ENCODE data around the gene DISC1.

Gene DISC1

DNA sequence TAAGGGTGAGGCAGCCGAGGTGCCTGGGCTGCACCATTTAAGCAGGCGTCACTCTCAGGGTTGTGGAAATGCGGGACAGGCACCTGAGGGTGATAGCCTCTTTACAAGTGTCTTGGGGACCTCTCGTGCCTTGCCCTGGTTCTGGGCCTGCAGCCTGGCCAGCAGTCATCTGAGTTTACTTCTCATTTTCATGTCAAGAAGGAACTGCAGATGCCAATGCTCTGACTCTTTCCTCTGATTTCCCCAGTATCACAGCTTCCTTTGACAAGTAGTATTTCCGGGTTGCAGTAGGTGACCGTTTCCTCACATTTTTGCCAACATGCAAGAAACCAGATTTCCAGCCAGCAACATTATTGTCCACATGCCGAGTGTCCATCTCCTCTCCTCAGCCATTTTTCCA lies 286.9 kb downstream of the DISC1 start:
- Histone ChIP-seq H3K9me3 (ENCODE audit: control insufficient read depth in 1 of 2, low read length in 2 of 2) (no peaks in the 10 kb centered on the region), H3K4me1 (ENCODE audit: control insufficient read depth in 1 of 2, insufficient read depth in 2 of 2, low read length in 2 of 2) (peaks cover 3 to 7% of the 10 kb centered on the region in 2 donors), H3K36me3 (ENCODE audit: control insufficient read depth in 1 of 2, insufficient read depth in 2 of 2, low read length in 2 of 2) (no peaks in the 10 kb centered on the region), H3K9ac (ENCODE audit: low read depth in 1 of 2, low read length in 2 of 2) (no peak overlapping the region), H3K27ac (ENCODE audit: low read depth, low read length) (no peak overlapping the region), H3K4me3 (ENCODE audit: low read depth in 1 of 2, low read length in 2 of 2) (no peak overlapping the region), H3K27me3 (ENCODE audit: control insufficient read depth in 1 of 2, insufficient read depth in 2 of 2, low read length in 2 of 2) (no peaks in the 10 kb centered on the region)

GRCh38 chr1:231918239-231919015 lies 291.8 kb downstream of the DISC1 start:
- H3K9me3 ChIP-seq (ENCODE audit: control insufficient read depth in 1 of 2, low read length in 2 of 2), result no peaks in the 10 kb centered on the region
- no peak overlapping the region for H3K4me3 ChIP-seq (ENCODE audit: low read depth in 1 of 2, low read length in 2 of 2)
- peaks cover 7 to 10% of the 10 kb centered on the region in 2 donors for H3K4me1 ChIP-seq (ENCODE audit: control insufficient read depth in 1 of 2, insufficient read depth in 2 of 2, low read length in 2 of 2)

GRCh38 chr1:231919239-231919885 lies 292.8 kb downstream of the DISC1 start:
- Histone ChIP-seq H3K27ac (ENCODE audit: low read depth, low read length) (no peak overlapping the region), H3K27me3 (ENCODE audit: control insufficient read depth in 1 of 2, insufficient read depth in 2 of 2, low read length in 2 of 2) (no peaks in the 10 kb centered on the region), H3K9ac (ENCODE audit: low read depth in 1 of 2, low read length in 2 of 2) (peak overlapping the region in 1 of 2 donors; percentile 32), H3K36me3 (ENCODE audit: control insufficient read depth in 1 of 2, insufficient read depth in 2 of 2, low read length in 2 of 2) (no peaks in the 10 kb centered on the region), H3K4me1 (ENCODE audit: control insufficient read depth in 1 of 2, insufficient read depth in 2 of 2, low read length in 2 of 2) (peaks cover 7 to 10% of the 10 kb centered on the region in 2 donors), H3K4me3 (ENCODE audit: low read depth in 1 of 2, low read length in 2 of 2) (no peak overlapping the region), H3K9me3 (ENCODE audit: control insufficient read depth in 1 of 2, low read length in 2 of 2) (no peaks in the 10 kb centered on the region)

More at GRCh38 chr1:231918239-231919015, 291.8 kb downstream of the DISC1 start:
- H3K27ac ChIP-seq (ENCODE audit: low read depth, low read length), result no peak overlapping the region
- H3K27me3 ChIP-seq (ENCODE audit: control insufficient read depth in 1 of 2, insufficient read depth in 2 of 2, low read length in 2 of 2), result no peaks in the 10 kb centered on the region
- no peak overlapping the region for H3K9ac ChIP-seq (ENCODE audit: low read depth in 1 of 2, low read length in 2 of 2)
- no peaks in the 10 kb centered on the region for H3K36me3 ChIP-seq (ENCODE audit: control insufficient read depth in 1 of 2, insufficient read depth in 2 of 2, low read length in 2 of 2)

- Histone ChIP-seq H3K9me3 (ENCODE audit: control insufficient read depth in 1 of 2, low read length in 2 of 2) (no peaks in the 10 kb centered on the region), H3K9ac (ENCODE audit: low read depth in 1 of 2, low read length in 2 of 2) (peak overlapping the region in 1 of 2 donors; percentile 32), H3K27me3 (ENCODE audit: control insufficient read depth in 1 of 2, insufficient read depth in 2 of 2, low read length in 2 of 2) (no peaks in the 10 kb centered on the region), H3K4me1 (ENCODE audit: control insufficient read depth in 1 of 2, insufficient read depth in 2 of 2, low read length in 2 of 2) (peaks cover 7 to 10% of the 10 kb centered on the region in 2 donors), H3K4me3 (ENCODE audit: low read depth in 1 of 2, low read length in 2 of 2) (no peak overlapping the region), H3K36me3 (ENCODE audit: control insufficient read depth in 1 of 2, insufficient read depth in 2 of 2, low read length in 2 of 2) (no peaks in the 10 kb centered on the region), H3K27ac (ENCODE audit: low read depth, low read length) (no peak overlapping the region)
These were observed 293.3 kb downstream of the DISC1 start for GRCh38 chr1:231919886-231920285.

DNA sequence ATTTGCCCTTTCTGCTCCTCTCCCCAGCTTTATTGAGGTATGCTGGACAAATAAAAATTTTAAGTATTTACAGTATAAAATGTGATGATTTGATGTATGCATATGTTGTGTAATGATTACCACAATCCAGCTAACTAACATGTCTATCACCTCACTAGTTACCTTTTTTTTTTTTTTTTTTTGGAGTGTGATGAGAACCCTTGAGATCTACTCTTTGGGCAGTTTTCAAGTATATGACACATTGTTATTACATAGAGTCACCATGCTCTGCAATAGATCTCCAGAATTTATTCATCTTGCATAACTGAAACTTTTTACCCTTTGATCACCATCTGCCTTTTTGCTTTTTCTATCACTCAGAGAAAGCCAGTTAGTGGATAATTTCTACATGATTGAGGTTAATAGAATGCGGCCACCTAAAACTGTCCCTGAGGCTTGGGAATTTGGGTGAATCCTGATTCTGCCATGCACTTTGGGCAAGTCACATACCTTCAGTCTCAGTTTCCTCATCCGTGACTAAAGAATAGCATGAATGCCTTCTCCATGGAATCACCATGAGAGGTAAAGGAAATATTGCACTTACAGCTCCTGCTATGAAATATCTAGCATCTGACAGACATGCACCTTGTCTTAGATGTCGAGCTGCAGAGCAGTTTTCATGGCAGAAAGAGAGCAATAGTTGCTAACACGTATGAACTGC lies 295.2 kb downstream of the DISC1 start:
- Histone ChIP-seq H3K4me1 (ENCODE audit: control insufficient read depth in 1 of 2, insufficient read depth in 2 of 2, low read length in 2 of 2) (peaks cover 7 to 10% of the 10 kb centered on the region in 2 donors), H3K27ac (ENCODE audit: low read depth, low read length) (no peak overlapping the region), H3K27me3 (ENCODE audit: control insufficient read depth in 1 of 2, insufficient read depth in 2 of 2, low read length in 2 of 2) (no peaks in the 10 kb centered on the region), H3K9ac (ENCODE audit: low read depth in 1 of 2, low read length in 2 of 2) (no peak overlapping the region), H3K36me3 (ENCODE audit: control insufficient read depth in 1 of 2, insufficient read depth in 2 of 2, low read length in 2 of 2) (no peaks in the 10 kb centered on the region), H3K4me3 (ENCODE audit: low read depth in 1 of 2, low read length in 2 of 2) (no peak overlapping the region), H3K9me3 (ENCODE audit: control insufficient read depth in 1 of 2, low read length in 2 of 2) (no peaks in the 10 kb centered on the region)

DNA sequence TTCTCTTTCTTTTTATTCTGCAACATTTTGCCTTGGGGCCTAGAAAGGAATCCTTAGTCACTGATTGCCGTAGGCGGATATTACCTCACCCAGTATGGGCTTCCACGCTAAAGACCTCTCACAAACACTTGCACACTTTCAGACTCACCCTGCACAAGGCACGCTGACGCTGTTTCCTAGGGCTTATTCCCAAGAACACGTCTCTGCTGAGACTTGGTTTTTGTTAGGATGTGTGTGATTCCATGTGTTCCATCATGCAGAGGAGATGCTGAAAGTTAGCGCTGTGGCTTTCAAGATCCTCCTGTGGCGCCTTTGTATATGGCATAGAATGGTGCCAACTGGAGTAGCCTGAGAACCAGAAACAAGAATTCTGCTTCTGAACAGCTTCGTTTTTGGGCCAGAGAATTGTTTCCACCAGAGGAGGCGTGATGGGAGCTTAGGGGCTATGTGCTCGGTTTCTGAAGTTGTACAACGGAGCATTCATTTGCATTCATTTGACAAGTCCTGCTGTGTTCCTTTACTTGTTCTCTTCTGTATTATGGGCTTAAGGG lies 297.0 kb downstream of the DISC1 start:
- Histone ChIP-seq H3K27ac (ENCODE audit: low read depth, low read length) (no peak overlapping the region), H3K9ac (ENCODE audit: low read depth in 1 of 2, low read length in 2 of 2) (no peak overlapping the region), H3K4me1 (ENCODE audit: control insufficient read depth in 1 of 2, insufficient read depth in 2 of 2, low read length in 2 of 2) (peaks cover 0 to 7% of the 10 kb centered on the region in 2 donors), H3K27me3 (ENCODE audit: control insufficient read depth in 1 of 2, insufficient read depth in 2 of 2, low read length in 2 of 2) (no peaks in the 10 kb centered on the region), H3K36me3 (ENCODE audit: control insufficient read depth in 1 of 2, insufficient read depth in 2 of 2, low read length in 2 of 2) (no peaks in the 10 kb centered on the region), H3K4me3 (ENCODE audit: low read depth in 1 of 2, low read length in 2 of 2) (no peak overlapping the region), H3K9me3 (ENCODE audit: control insufficient read depth in 1 of 2, low read length in 2 of 2) (no peaks in the 10 kb centered on the region)

DNA sequence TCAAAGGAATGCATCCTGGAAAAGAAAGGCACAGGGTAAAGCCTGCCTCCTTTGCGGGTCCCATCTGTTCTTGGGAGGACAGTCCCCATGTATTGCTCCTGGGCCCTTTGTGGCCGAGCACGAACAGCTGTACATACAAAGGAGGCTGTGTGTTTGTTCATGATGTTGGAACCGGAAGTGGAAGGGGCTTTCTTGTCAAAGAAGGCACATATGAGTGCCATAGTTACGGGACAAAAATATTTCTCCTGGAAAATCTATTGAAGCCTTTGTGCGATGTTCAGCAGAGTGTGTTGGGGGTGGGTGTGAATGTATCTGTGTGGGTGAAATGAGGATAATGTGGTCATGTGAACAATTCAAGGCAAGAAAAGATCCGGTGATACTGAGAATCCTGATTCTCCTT lies 297.6 kb downstream of the DISC1 start:
- Histone ChIP-seq H3K27ac (ENCODE audit: low read depth, low read length) (no peak overlapping the region), H3K36me3 (ENCODE audit: control insufficient read depth in 1 of 2, insufficient read depth in 2 of 2, low read length in 2 of 2) (no peaks in the 10 kb centered on the region), H3K27me3 (ENCODE audit: control insufficient read depth in 1 of 2, insufficient read depth in 2 of 2, low read length in 2 of 2) (no peaks in the 10 kb centered on the region), H3K9me3 (ENCODE audit: control insufficient read depth in 1 of 2, low read length in 2 of 2) (no peaks in the 10 kb centered on the region), H3K4me1 (ENCODE audit: control insufficient read depth in 1 of 2, insufficient read depth in 2 of 2, low read length in 2 of 2) (peaks cover 0 to 7% of the 10 kb centered on the region in 2 donors), H3K9ac (ENCODE audit: low read depth in 1 of 2, low read length in 2 of 2) (no peak overlapping the region), H3K4me3 (ENCODE audit: low read depth in 1 of 2, low read length in 2 of 2) (no peak overlapping the region)

- Histone ChIP-seq H3K36me3 (ENCODE audit: control insufficient read depth in 1 of 2, insufficient read depth in 2 of 2, low read length in 2 of 2) (no peaks in the 10 kb centered on the region), H3K27me3 (ENCODE audit: control insufficient read depth in 1 of 2, insufficient read depth in 2 of 2, low read length in 2 of 2) (no peaks in the 10 kb centered on the region), H3K4me1 (ENCODE audit: control insufficient read depth in 1 of 2, insufficient read depth in 2 of 2, low read length in 2 of 2) (no peaks in the 10 kb centered on the region), H3K9ac (ENCODE audit: low read depth in 1 of 2, low read length in 2 of 2) (no peak overlapping the region), H3K9me3 (ENCODE audit: control insufficient read depth in 1 of 2, low read length in 2 of 2) (no peaks in the 10 kb centered on the region), H3K4me3 (ENCODE audit: low read depth in 1 of 2, low read length in 2 of 2) (no peak overlapping the region), H3K27ac (ENCODE audit: low read depth, low read length) (no peak overlapping the region)
These were observed 299.3 kb downstream of the DISC1 start for GRCh38 chr1:231925864-231926263.

- no peaks in the 10 kb centered on the region for H3K4me1 ChIP-seq (ENCODE audit: control insufficient read depth in 1 of 2, insufficient read depth in 2 of 2, low read length in 2 of 2)
- H3K4me3 ChIP-seq (ENCODE audit: low read depth in 1 of 2, low read length in 2 of 2), result no peak overlapping the region
- no peaks in the 10 kb centered on the region for H3K36me3 ChIP-seq (ENCODE audit: control insufficient read depth in 1 of 2, insufficient read depth in 2 of 2, low read length in 2 of 2)
- no peak overlapping the region for H3K27ac ChIP-seq (ENCODE audit: low read depth, low read length)
- no peaks in the 10 kb centered on the region for H3K27me3 ChIP-seq (ENCODE audit: control insufficient read depth in 1 of 2, insufficient read depth in 2 of 2, low read length in 2 of 2)
- H3K9me3 ChIP-seq (ENCODE audit: control insufficient read depth in 1 of 2, low read length in 2 of 2), result no peaks in the 10 kb centered on the region
- H3K9ac ChIP-seq (ENCODE audit: low read depth in 1 of 2, low read length in 2 of 2), result no peak overlapping the region
These were observed 299.8 kb downstream of the DISC1 start for GRCh38 chr1:231926340-231926739.

- H3K9me3 ChIP-seq (ENCODE audit: control insufficient read depth in 1 of 2, low read length in 2 of 2), result peaks cover 2 to 5% of the 10 kb centered on the region in 2 donors
- no peak overlapping the region for H3K9ac ChIP-seq (ENCODE audit: low read depth in 1 of 2, low read length in 2 of 2)
- H3K27ac ChIP-seq (ENCODE audit: low read depth, low read length), result no peak overlapping the region
- H3K27me3 ChIP-seq (ENCODE audit: control insufficient read depth in 1 of 2, insufficient read depth in 2 of 2, low read length in 2 of 2), result no peaks in the 10 kb centered on the region
- H3K36me3 ChIP-seq (ENCODE audit: control insufficient read depth in 1 of 2, insufficient read depth in 2 of 2, low read length in 2 of 2), result no peaks in the 10 kb centered on the region
- H3K4me1 ChIP-seq (ENCODE audit: control insufficient read depth in 1 of 2, insufficient read depth in 2 of 2, low read length in 2 of 2), result no peaks in the 10 kb centered on the region
- H3K4me3 ChIP-seq (ENCODE audit: low read depth in 1 of 2, low read length in 2 of 2), result no peak overlapping the region
These were observed 300.3 kb downstream of the DISC1 start for GRCh38 chr1:231926933-231927332.
